H7 (cell line): ENCODE results near the gene RAB33B. TPM values are rescaled to one million over a fixed set of nuclear protein-coding genes. Genes with fewer than 3 reads are reported as not detected.
"Not testable (repeated sequence)": the region's sequence is repeated elsewhere in the genome, so short reads cannot be mapped to it uniquely, and the experiment has no call there.

Experiments used
- DNase-seq: peaks from one replicate; pipeline ENCODE4 v3.0.0; 2012
- H3K27me3 ChIP-seq: 2 replicates; pipeline ENCODE4 v1.6.0; 2011; ENCODE audit warnings: mild to moderate bottlenecking, low read length; ENCODE audit not compliant: control insufficient read depth, insufficient read depth
- H3K36me3 ChIP-seq: replicated peaks from 2 replicates; pipeline ENCODE4 v1.5.1; 2011; ENCODE audit warnings: low read length; ENCODE audit not compliant: control insufficient read depth, insufficient read depth
- H3K4me3 ChIP-seq: 2 replicates; pipeline ENCODE4 v1.5.1; 2011; ENCODE audit warnings: low read depth, mild to moderate bottlenecking, control low read depth, low read length, moderate library complexity; ENCODE audit not compliant: insufficient read depth
- total RNA-seq: library from RNA; depleted of rRNA; stranded (reverse); fragments of >200 nt; shearing (Covaris generic); gene quantifications from 2 replicates; pipeline ENCODE4 v1.2.3, GENCODE V29; 2014

RAB33B gene
- total RNA-seq, 1 experiment from 2014 or later: 5.6 TPM

DNA sequence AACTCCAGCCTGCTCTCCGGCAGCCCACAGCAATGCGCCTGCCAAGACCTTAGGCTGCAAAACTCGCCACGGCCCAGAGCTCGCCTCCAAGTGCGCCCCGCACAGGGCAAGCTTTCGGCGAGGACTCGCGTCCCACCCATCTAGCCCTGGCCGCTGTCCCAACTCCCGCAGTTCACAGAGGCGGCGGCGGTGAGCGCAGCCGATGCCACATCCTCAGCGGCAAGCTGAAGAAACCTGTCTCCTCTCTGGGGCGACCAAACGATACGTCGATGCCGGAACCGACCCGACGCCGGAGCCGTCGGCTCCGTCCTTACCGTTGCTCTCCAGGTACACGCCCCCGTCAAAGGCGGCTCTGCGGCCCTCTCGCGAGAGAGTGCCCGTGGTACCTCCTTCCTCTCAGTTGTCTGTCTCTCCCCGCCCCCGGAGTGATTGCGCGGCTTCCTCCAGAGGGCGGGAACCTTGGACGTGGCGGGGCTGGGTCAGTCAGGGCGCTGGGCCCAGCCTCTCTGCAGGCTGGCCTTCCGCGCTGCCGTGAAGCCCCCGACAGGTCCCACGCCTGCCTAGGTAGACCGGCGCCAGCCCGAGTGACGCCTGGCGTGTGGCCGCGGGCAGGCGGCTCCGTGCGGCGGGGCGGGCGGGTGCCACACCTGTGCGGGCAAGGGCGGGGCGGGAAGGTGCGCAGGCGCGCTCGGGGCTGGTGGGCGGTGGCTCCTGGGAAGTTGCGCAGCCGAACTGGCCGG is 380 bp upstream of the RAB33B start:
- Histone ChIP-seq H3K4me3 (peak overlapping the region; percentile 90), H3K27me3 (no peaks in the 10 kb centered on the region), H3K36me3 (no peaks in the 10 kb centered on the region)
- peak; percentile 95 for DNase-seq

GRCh38 chr4:139455126-139455538 is 1.2 kb downstream of the RAB33B start:
- peak overlapping the region; percentile 90 for H3K4me3 ChIP-seq
- DNase-seq: no peak
- H3K36me3 ChIP-seq: no peaks in the 10 kb centered on the region
- no peaks in the 10 kb centered on the region for H3K27me3 ChIP-seq

DNA sequence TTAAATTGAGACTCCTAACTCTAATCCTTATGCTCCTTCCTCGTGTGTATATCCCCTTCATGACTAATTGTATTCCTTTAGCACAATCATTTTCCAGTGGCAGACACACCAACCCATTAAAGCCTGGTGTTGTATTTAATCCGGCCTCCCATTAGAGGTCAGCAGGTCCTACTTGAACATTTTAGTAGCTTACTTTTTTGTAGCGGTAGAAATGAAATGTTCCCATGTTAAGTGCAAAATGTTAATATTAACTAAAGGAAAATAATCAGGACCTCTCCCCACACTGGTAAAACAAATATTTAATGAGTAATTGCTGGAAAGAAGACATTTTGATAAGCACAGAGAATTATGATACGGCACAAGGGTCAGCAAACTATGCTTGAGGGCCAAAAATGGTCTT is 3.4 kb downstream of the RAB33B start:
- no peaks in the 10 kb centered on the region for H3K27me3 ChIP-seq
- no peak overlapping the region for H3K4me3 ChIP-seq
- H3K36me3 ChIP-seq: no peaks in the 10 kb centered on the region
- no peak for DNase-seq

DNA sequence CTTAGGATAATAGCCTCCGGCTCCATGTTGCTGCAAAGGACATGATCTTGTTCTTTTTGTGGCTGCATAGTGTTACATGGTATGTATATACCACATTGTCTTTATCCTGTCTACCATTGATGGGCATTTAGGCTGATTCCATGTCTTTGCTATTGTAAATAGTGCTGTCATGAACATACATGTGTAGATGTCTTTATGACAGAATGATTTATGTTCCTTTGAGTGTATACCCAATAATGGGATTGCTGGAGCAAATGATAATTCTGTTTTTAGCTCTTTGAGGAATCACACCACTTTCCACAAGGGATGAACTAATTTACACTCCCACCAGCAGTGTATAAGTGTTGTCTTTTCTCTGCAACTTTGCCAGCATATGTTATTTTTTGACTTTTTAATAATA is 4.6 kb downstream of the RAB33B start:
- no peaks in the 10 kb centered on the region for H3K27me3 ChIP-seq
- no peak overlapping the region for H3K4me3 ChIP-seq

DNA sequence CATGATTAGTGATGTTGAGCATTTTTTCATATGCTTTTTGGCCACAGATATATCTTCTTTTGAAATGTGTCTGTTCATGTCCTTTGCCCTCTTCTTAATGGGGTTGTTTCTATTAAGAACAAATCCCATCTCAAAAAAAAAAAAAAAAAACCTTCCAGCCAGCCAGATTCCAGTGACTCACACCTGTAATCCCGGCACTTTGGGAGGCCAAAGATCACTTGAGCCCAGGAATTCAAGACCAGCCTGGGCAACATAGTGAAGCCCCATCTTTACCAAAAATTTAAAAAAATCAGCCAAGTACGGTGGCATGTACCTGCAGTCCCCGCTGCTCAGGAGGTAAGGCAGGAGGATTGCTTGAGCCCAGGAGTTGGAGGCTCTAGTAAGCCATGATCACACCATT is 5.1 kb downstream of the RAB33B start:
- no peak overlapping the region for H3K4me3 ChIP-seq
- no peak for DNase-seq
- H3K27me3 ChIP-seq: no peaks in the 10 kb centered on the region
- H3K36me3 ChIP-seq: no peaks in the 10 kb centered on the region

More for the DNA sequence above, 4.6 kb downstream of the RAB33B start:
- DNase-seq: no peak
- no peaks in the 10 kb centered on the region for H3K36me3 ChIP-seq

DNA sequence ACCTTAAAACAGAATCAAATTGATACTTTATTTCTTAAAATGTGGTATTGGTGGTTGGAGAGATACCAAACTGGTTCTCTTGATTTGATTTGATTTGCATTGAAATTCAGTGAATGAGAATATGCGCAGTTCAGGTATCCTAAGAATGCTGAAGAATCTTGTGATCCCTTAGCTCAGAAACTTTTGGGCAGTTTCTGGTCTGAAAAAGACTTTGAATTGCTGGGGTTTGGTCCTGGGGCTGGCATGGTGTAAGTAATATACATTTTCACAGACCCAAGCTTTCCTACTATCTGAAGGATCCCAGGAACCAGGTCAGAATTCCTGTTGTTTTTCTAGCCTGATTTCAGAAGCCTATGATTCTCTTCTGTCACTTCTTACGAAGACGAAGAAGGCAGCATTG is 6.6 kb downstream of the RAB33B start:
- H3K36me3 ChIP-seq: no peaks in the 10 kb centered on the region
- peak; percentile 46 for DNase-seq
- H3K27me3 ChIP-seq: no peaks in the 10 kb centered on the region
- no peak overlapping the region for H3K4me3 ChIP-seq

GRCh38 chr4:139461022-139461628 is 7.2 kb downstream of the RAB33B start:
- Histone ChIP-seq H3K36me3 (no peaks in the 10 kb centered on the region), H3K27me3 (no peaks in the 10 kb centered on the region), H3K4me3 (no peak overlapping the region)
- peak; percentile 82 for DNase-seq

GRCh38 chr4:139464512-139464911 is 10.6 kb downstream of the RAB33B start:
- H3K36me3 ChIP-seq, H3K4me3 ChIP-seq, H3K27me3 ChIP-seq, DNase-seq: not testable (repeated sequence)

DNA sequence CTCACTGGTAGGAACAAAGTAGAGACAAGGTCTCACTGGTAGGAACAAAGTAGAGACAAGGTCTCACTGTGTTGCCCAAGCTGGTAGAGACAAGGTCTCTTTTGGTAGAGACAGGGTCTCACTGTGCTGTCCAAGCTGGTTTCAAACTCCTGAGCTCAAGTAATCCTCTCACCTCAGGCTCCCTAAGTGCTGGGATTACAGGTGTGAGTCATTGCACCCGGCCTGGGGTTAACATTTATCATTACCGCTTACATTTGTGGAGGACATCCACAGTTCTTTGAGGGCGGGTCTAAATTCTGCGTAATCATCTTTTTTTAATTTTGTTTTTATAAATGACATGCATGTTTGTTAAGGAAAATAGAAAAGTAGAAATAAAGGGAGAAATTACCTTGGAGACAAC is 12.0 kb downstream of the RAB33B start:
- H3K27me3 ChIP-seq: no peaks in the 10 kb centered on the region
- no peak for DNase-seq
- H3K36me3 ChIP-seq: no peaks in the 10 kb centered on the region
- H3K4me3 ChIP-seq: no peak overlapping the region

GRCh38 chr4:139468756-139469155 is 14.8 kb downstream of the RAB33B start:
- not testable (repeated sequence) for H3K4me3 ChIP-seq, DNase-seq, H3K27me3 ChIP-seq, H3K36me3 ChIP-seq

GRCh38 chr4:139469216-139469615 is 15.3 kb downstream of the RAB33B start:
- peaks cover 3% of the 10 kb centered on the region; the same call in 1 of the 2 replicates for H3K36me3 ChIP-seq
- no peaks in the 10 kb centered on the region for H3K27me3 ChIP-seq
- DNase-seq: no peak
- H3K4me3 ChIP-seq: no peak overlapping the region

DNA sequence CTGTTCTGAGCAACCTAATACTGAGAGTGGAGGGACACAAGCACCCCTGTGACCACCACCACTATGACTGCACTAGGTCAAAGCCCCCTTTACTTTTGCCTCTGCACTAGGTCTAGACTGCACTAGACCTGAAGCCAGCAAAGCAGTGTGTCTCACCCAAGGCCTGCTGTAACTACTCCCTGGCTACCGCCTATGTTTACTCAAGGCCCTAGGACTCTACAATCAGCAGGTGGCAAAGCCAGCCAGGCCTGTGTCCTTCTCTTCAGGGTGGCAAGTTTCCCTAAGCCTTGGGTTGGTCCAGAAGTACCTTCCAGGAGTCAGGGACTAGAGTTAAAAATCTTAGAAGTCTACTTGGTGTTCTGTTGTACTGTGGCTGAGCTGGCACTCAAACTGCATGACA is 15.9 kb downstream of the RAB33B start:
- H3K36me3 ChIP-seq: peaks cover 3% of the 10 kb centered on the region; the same call in 1 of the 2 replicates
- no peaks in the 10 kb centered on the region for H3K27me3 ChIP-seq
- DNase-seq: no peak
- H3K4me3 ChIP-seq: no peak overlapping the region

DNA sequence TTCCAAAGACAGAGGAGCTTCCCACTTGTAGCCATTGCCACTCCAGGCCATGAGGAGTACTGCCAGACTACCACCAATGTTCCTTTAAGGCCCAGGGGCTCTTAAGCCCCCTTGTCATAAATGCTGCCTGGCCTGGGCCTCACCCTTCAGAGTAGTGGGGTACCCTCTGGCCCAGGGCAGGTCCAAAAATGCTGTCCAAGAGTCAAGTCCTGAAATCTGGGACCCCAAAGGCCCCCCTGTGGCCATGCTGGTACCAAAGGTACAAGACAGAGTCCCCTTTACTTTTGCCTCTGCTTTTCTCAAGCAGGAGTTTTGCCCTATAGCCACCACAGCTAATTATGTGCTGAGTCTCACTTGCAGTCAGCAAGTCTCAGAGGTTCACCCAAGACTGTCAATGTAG is 16.4 kb downstream of the RAB33B start:
- DNase-seq: no peak
- no peak overlapping the region for H3K4me3 ChIP-seq
- no peaks in the 10 kb centered on the region for H3K27me3 ChIP-seq
- H3K36me3 ChIP-seq: peaks cover 3% of the 10 kb centered on the region; the same call in 1 of the 2 replicates

- H3K27me3 ChIP-seq: no peaks in the 10 kb centered on the region
- no peak for DNase-seq
- H3K4me3 ChIP-seq: no peak overlapping the region
- H3K36me3 ChIP-seq: peaks cover 3% of the 10 kb centered on the region; the same call in 1 of the 2 replicates
Observed at GRCh38 chr4:139470997-139471665, 17.2 kb downstream of the RAB33B start.

DNA sequence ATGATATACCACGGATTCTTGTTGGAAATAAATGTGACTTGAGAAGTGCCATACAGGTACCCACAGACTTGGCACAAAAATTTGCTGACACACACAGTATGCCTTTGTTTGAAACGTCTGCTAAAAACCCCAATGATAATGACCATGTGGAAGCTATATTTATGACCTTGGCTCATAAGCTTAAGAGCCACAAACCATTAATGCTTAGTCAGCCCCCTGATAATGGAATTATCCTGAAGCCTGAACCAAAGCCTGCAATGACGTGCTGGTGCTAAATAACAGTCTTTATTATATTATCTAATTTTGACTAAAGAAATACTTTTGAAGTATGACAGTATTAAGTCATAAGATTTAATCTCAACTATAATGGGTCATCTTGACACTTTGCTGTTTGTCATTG is 18.9 kb downstream of the RAB33B start:
- no peaks in the 10 kb centered on the region for H3K27me3 ChIP-seq
- H3K4me3 ChIP-seq: no peak overlapping the region
- peaks cover 3% of the 10 kb centered on the region; the same call in 1 of the 2 replicates for H3K36me3 ChIP-seq
- no peak for DNase-seq
